ENCODE data around the gene P2RY8.

DNA sequence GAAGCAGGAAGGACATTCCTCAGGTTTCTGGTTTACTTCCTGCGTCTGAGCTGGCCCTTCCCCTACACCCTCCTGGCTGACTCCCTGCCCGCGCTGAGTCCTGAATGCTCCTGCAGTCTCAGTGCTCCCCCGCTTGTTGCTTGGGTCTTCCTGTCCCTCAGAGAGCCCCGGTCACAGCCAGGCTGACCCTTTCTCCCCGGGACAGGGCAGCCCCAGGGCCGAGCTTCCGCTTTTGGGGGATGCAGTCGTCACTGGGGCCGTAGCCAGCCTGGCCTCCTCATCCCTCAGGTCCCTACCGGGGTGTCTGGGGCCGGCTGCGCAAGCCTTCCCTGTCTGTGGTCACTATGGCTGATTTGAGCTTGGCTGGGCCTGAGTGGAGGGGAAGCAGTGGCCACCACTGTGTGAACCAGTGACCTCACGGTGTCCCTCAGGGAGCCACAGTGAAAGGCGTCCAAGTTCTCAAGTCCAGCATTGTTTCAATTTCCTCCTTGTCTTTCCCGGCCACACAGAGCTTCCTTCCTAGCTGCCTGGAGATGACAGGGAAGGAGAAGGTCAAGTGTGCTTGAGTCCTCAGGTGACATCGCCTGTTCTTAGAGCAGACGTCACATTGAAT is 50.1 kb downstream of the P2RY8 start:
- TF ChIP-seq, protein P1, sequence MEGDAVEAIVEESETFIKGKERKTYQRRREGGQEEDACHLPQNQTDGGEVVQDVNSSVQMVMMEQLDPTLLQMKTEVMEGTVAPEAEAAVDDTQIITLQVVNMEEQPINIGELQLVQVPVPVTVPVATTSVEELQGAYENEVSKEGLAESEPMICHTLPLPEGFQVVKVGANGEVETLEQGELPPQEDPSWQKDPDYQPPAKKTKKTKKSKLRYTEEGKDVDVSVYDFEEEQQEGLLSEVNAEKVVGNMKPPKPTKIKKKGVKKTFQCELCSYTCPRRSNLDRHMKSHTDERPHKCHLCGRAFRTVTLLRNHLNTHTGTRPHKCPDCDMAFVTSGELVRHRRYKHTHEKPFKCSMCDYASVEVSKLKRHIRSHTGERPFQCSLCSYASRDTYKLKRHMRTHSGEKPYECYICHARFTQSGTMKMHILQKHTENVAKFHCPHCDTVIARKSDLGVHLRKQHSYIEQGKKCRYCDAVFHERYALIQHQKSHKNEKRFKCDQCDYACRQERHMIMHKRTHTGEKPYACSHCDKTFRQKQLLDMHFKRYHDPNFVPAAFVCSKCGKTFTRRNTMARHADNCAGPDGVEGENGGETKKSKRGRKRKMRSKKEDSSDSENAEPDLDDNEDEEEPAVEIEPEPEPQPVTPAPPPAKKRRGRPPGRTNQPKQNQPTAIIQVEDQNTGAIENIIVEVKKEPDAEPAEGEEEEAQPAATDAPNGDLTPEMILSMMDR (IDR thresholded peaks at IDR 0.05 in 2 of 3, conservative IDR thresholded peaks at IDR 0.05 in 1 of 3; ENCODE audit: borderline replicate concordance in 1 of 3, insufficient read depth in 1 of 3, low read depth in 2 of 3, low read length in 2 of 3): no peak
- TF ChIP-seq, protein P2, sequence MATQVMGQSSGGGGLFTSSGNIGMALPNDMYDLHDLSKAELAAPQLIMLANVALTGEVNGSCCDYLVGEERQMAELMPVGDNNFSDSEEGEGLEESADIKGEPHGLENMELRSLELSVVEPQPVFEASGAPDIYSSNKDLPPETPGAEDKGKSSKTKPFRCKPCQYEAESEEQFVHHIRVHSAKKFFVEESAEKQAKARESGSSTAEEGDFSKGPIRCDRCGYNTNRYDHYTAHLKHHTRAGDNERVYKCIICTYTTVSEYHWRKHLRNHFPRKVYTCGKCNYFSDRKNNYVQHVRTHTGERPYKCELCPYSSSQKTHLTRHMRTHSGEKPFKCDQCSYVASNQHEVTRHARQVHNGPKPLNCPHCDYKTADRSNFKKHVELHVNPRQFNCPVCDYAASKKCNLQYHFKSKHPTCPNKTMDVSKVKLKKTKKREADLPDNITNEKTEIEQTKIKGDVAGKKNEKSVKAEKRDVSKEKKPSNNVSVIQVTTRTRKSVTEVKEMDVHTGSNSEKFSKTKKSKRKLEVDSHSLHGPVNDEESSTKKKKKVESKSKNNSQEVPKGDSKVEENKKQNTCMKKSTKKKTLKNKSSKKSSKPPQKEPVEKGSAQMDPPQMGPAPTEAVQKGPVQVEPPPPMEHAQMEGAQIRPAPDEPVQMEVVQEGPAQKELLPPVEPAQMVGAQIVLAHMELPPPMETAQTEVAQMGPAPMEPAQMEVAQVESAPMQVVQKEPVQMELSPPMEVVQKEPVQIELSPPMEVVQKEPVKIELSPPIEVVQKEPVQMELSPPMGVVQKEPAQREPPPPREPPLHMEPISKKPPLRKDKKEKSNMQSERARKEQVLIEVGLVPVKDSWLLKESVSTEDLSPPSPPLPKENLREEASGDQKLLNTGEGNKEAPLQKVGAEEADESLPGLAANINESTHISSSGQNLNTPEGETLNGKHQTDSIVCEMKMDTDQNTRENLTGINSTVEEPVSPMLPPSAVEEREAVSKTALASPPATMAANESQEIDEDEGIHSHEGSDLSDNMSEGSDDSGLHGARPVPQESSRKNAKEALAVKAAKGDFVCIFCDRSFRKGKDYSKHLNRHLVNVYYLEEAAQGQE (IDR thresholded peaks at IDR 0.05; ENCODE audit: low read depth): no peak
- TF ChIP-seq POLR2A (IDR thresholded peaks at IDR 0.05; ENCODE audit: borderline replicate concordance, extremely low read depth, insufficient read depth, insufficient read length) (no peak), YY1 (IDR thresholded peaks at IDR 0.05; ENCODE audit: extremely low read depth, insufficient replicate concordance, low read depth, low read length) (no peak), ZNF274 (IDR thresholded peaks at IDR 0.05; ENCODE audit: low read depth, low read length) (no peak)

Measured in HCT116 (cell line).